Mucosa of descending colon (tissue), 3 donors: ENCODE results near the gene C2orf76. TPM values are rescaled to one million over a fixed set of nuclear protein-coding genes. Genes with fewer than 3 reads are reported as not detected.

Experiments
- ATAC-seq: fragments of 200-7000 bp; cut with Tn5 transposase; one replicate; pipeline ENCODE4 v1.9.1; 2020; ENCODE audit warnings: mild to moderate bottlenecking, moderate library complexity
- DNase-seq, 3 donors: peaks; one replicate each; pipeline ENCODE4 v3.0.0-alpha.2; 2020
- H3K36me3 ChIP-seq: fragments of 200-600 bp; one replicate; pipeline ENCODE4 v1.8.0; 2021; ENCODE audit warnings: low read depth, mild to moderate bottlenecking
- H3K4me1 ChIP-seq: fragments of 200-600 bp; one replicate; pipeline ENCODE4 v1.8.0; 2021; ENCODE audit warnings: low read depth, mild to moderate bottlenecking
- H3K4me3 ChIP-seq: fragments of 200-600 bp; one replicate; pipeline ENCODE4 v1.8.0; 2021; ENCODE audit warnings: mild to moderate bottlenecking
- H3K9me3 ChIP-seq: fragments of 200-600 bp; one replicate; pipeline ENCODE4 v1.8.0; 2021; ENCODE audit warnings: mild to moderate bottlenecking
- CTCF ChIP-seq: fragments of 200-600 bp; IDR thresholded peaks from one replicate; pipeline ENCODE4 v1.8.0; 2022; ENCODE audit warnings: antibody characterized with exemption, mild to moderate bottlenecking
- intact Hi-C, 2 donors: fragments of 100-400 bp; cut with DNase I in 1 of 2; cut with micrococcal nuclease in 1 of 2; formaldehyde crosslinking; loops; one replicate each; pipeline versions ENCODE4 v1.11.0 to v1.11.1; 2022; cut with DNase I, micrococcal nuclease
- total RNA-seq, 3 donors: library from RNA; stranded (reverse); fragmentation: NEBNext Ultra II Directional in 2 of 3; extraction: Animal tissue kit (Norgen Biotek cat#: 25700) in 2 of 3; gene quantifications; one replicate each; pipeline versions ENCODE4 v1.2.1 to v1.2.4, GENCODE V29; 2021 to 2023
- donor health status: DM: no; HTN: no; CAD: no; lungs with moderate emphysema.
- donor health status: DM: no; HTN: no; CAD: no.
- donor health status: DM: no; HTN: yes; CAD: no.

C2orf76 gene
- total RNA-seq, 3 donors from 2014 or later = 5.4 to 11.2 (median 5.5) TPM

- TF ChIP-seq CTCF = no peak
- Histone ChIP-seq H3K36me3 (no peaks in the 10 kb centered on the region), H3K4me1 (peaks cover 4% of the 10 kb centered on the region), H3K9me3 (no peaks in the 10 kb centered on the region), H3K4me3 (no peak overlapping the region)
- intact Hi-C loops = no loop called here
- ATAC-seq = no peak
- DNase-seq = no peak
These were observed 30.6 kb upstream of the C2orf76 start for GRCh38 chr2:119397196-119397595.

- intact Hi-C loops = no loop called here
- DNase-seq = no peak
- H3K36me3 ChIP-seq = no peaks in the 10 kb centered on the region
These were observed 27.5 kb upstream of the C2orf76 start for GRCh38 chr2:119393971-119394748.

GRCh38 chr2:119389615-119390306 lies 23.1 kb upstream of the C2orf76 start:
- intact Hi-C loops = no loop called here
- ATAC-seq (no peak), DNase-seq (peak in 2 of 3 donors; percentile 48 to 53)
- no peak for TF ChIP-seq CTCF
- Histone ChIP-seq H3K4me1 (peaks cover 3% of the 10 kb centered on the region), H3K36me3 (no peaks in the 10 kb centered on the region), H3K9me3 (no peaks in the 10 kb centered on the region), H3K4me3 (no peak overlapping the region)

More at GRCh38 chr2:119393971-119394748, 27.5 kb upstream of the C2orf76 start:
- peaks cover 3% of the 10 kb centered on the region for H3K4me1 ChIP-seq
- no peak overlapping the region for H3K4me3 ChIP-seq
- no peaks in the 10 kb centered on the region for H3K9me3 ChIP-seq
- no peak for TF ChIP-seq CTCF
- ATAC-seq = no peak

GRCh38 chr2:119387381-119388129 lies 20.9 kb upstream of the C2orf76 start:
- Histone ChIP-seq H3K36me3 (no peaks in the 10 kb centered on the region), H3K4me3 (no peak overlapping the region), H3K4me1 (peaks cover 3% of the 10 kb centered on the region), H3K9me3 (no peaks in the 10 kb centered on the region)
- TF ChIP-seq CTCF = no peak
- DNase-seq (peak; percentile 57 to 67 (median 66)), ATAC-seq (peak; percentile 80)
- intact Hi-C loops = no loop called here

- Histone ChIP-seq H3K9me3 (no peaks in the 10 kb centered on the region), H3K4me3 (no peak overlapping the region), H3K4me1 (peaks cover 3% of the 10 kb centered on the region), H3K36me3 (no peaks in the 10 kb centered on the region)
- intact Hi-C loops = no loop called here
- DNase-seq (no peak), ATAC-seq (no peak)
- TF ChIP-seq CTCF = no peak
These were observed 18.8 kb upstream of the C2orf76 start for GRCh38 chr2:119385466-119385865.
